HEK293 (cell line): ENCODE measurements around the gene STK36.

Experiments
- MEIS1 ChIP-seq: sonication (generic); formaldehyde crosslinking; IDR thresholded peaks from 2 replicates; pipeline ENCODE4 v1.8.1; 2022; ENCODE audit warnings: missing genetic modification reagents, mild to moderate bottlenecking, borderline replicate concordance
- MZF1 ChIP-seq: fragments of 450-650 bp; formaldehyde crosslinking; IDR thresholded peaks from 2 replicates; pipeline ENCODE4 v1.5.1; 2017; ENCODE audit warnings: missing biosample characterization, missing genetic modification characterization, borderline replicate concordance
- SCRT2 ChIP-seq: fragments of 450-650 bp; formaldehyde crosslinking; IDR thresholded peaks from 2 replicates; pipeline ENCODE4 v1.5.1; 2016; ENCODE audit warnings: missing biosample characterization, missing genetic modification characterization
- SETDB1 ChIP-seq: IDR thresholded peaks from one replicate; pipeline ENCODE4 v1.6.1; 2017; ENCODE audit warnings: mild to moderate bottlenecking, low read length, moderate library complexity, mixed read lengths; ENCODE audit not compliant: insufficient read length
- ZBTB17 ChIP-seq: fragments of 450-650 bp; formaldehyde crosslinking; IDR thresholded peaks from 2 replicates; pipeline ENCODE4 v1.5.1; 2016; ENCODE audit warnings: missing biosample characterization, missing genetic modification characterization
- ZBTB20 ChIP-seq: fragments of 450-650 bp; formaldehyde crosslinking; IDR thresholded peaks from 2 replicates; pipeline ENCODE4 v1.5.1; 2016; ENCODE audit warnings: missing biosample characterization, missing genetic modification characterization
- ZBTB7A ChIP-seq: fragments of 450-650 bp; formaldehyde crosslinking; IDR thresholded peaks from 2 replicates; pipeline ENCODE4 v1.5.1; 2016; ENCODE audit warnings: low read depth, missing biosample characterization, missing genetic modification characterization
- ZFHX2 ChIP-seq: fragments of 450-650 bp; formaldehyde crosslinking; conservative IDR thresholded peaks from 2 replicates; pipeline ENCODE4 v1.5.1; 2016; ENCODE audit warnings: missing biosample characterization, missing genetic modification characterization
- ZFP3 ChIP-seq: fragments of 450-650 bp; formaldehyde crosslinking; IDR thresholded peaks from 2 replicates; pipeline ENCODE4 v1.5.1; 2016; ENCODE audit warnings: low read depth, missing biosample characterization, missing genetic modification characterization
- ZFP37 ChIP-seq: fragments of 450-650 bp; formaldehyde crosslinking; IDR thresholded peaks from 2 replicates; pipeline ENCODE4 v1.5.1; 2016; ENCODE audit warnings: missing biosample characterization, missing genetic modification characterization
- ZNF112 ChIP-seq: fragments of 450-650 bp; formaldehyde crosslinking; IDR thresholded peaks from 2 replicates; pipeline ENCODE4 v1.5.0; 2017; ENCODE audit warnings: missing biosample characterization, missing genetic modification characterization
- ZNF114 ChIP-seq: fragments of 450-650 bp; formaldehyde crosslinking; IDR thresholded peaks from 2 replicates; pipeline ENCODE4 v1.5.0; 2017; ENCODE audit warnings: missing biosample characterization, missing genetic modification characterization
- ZNF341 ChIP-seq: fragments of 450-650 bp; formaldehyde crosslinking; IDR thresholded peaks from 2 replicates; pipeline ENCODE4; 2016; ENCODE audit warnings: low read depth, missing biosample characterization, missing genetic modification characterization
- ZNF555 ChIP-seq: fragments of 450-650 bp; formaldehyde crosslinking; conservative IDR thresholded peaks from 2 replicates; pipeline ENCODE4 v1.5.1; 2017; ENCODE audit warnings: missing biosample characterization, mild to moderate bottlenecking, missing genetic modification characterization, inconsistent platforms
- ZNF626 ChIP-seq: fragments of 450-650 bp; sonication (Bioruptor Pico); formaldehyde crosslinking; IDR thresholded peaks from 2 replicates; pipeline ENCODE4 v1.5.1; 2018; ENCODE audit warnings: missing biosample characterization, missing genetic modification characterization, inconsistent platforms
- ZNF677 ChIP-seq: fragments of 450-650 bp; IDR thresholded peaks from 2 replicates; pipeline ENCODE4 v1.5.0; 2018; ENCODE audit warnings: missing biosample characterization, mild to moderate bottlenecking, missing genetic modification characterization, moderate library complexity
- ZNF768 ChIP-seq: fragments of 450-650 bp; formaldehyde crosslinking; IDR thresholded peaks from 2 replicates; pipeline ENCODE4 v1.5.1; 2018; ENCODE audit warnings: missing biosample characterization, mild to moderate bottlenecking, missing genetic modification characterization
- TF ChIP-seq, protein P1 (sequence below): fragments of 450-650 bp; formaldehyde crosslinking; IDR thresholded peaks from 2 replicates; pipeline ENCODE4 v1.5.1; 2016; ENCODE audit warnings: missing biosample characterization, missing genetic modification characterization
- TF ChIP-seq, protein P2 (sequence below): fragments of 450-650 bp; formaldehyde crosslinking; IDR thresholded peaks from 2 replicates; pipeline ENCODE4 v1.5.1; 2016; ENCODE audit warnings: missing biosample characterization, missing genetic modification characterization
- TF ChIP-seq, protein P3 (sequence below): fragments of 450-650 bp; formaldehyde crosslinking; IDR thresholded peaks from 2 replicates; pipeline ENCODE4 v1.5.1; 2016; ENCODE audit warnings: missing biosample characterization, missing genetic modification characterization
- TF ChIP-seq, protein P4 (sequence below): fragments of 450-650 bp; formaldehyde crosslinking; IDR thresholded peaks from 2 replicates; pipeline ENCODE4 v1.5.1; 2016; ENCODE audit warnings: missing biosample characterization, missing genetic modification characterization
- TF ChIP-seq, protein P5 (sequence below): fragments of 450-650 bp; formaldehyde crosslinking; IDR thresholded peaks from 2 replicates; pipeline ENCODE4 v1.5.1; 2016; ENCODE audit warnings: missing biosample characterization, missing genetic modification characterization, borderline replicate concordance
- TF ChIP-seq, protein P6 (sequence below): fragments of 450-650 bp; formaldehyde crosslinking; IDR thresholded peaks from 2 replicates; pipeline ENCODE4 v1.5.1; 2016; ENCODE audit warnings: missing biosample characterization, missing genetic modification characterization
- TF ChIP-seq, protein P7 (sequence below): fragments of 450-650 bp; formaldehyde crosslinking; IDR thresholded peaks from 2 replicates; pipeline ENCODE4 v1.5.1; 2016; ENCODE audit warnings: missing biosample characterization, missing genetic modification characterization, borderline replicate concordance

The STK36 gene

DNA sequence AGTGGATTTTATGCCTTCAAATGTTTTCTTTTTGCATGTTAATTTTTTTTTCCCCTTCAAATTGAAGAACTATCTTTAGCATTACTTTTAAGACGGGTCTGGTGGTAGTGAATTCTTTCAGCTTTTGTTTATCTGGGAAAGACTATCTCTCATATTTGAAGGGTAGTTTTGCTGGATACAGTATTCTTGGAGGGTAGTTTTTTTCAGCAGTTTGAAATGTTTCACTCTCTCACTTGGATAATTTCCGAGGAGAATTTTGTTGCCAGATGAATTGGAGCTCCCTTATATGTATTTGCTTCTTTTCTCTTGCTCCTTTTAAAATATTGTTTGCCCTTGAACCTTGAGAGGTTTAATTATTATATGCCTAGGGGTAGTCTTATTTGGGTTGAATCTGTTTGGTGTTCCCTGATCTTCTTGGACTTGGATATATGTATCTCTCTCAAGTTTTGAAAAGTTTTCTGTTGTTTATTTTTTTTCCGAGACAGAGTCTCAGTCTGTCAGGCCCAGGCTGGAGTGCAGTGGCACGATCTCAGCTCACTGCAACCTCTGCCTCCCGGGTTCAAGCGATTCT, 54.2 kb downstream of the STK36 start (continued):
- TF ChIP-seq ZFHX2 (tag by site-specific recombination) (no peak), MEIS1 (CRISPR knock-in tag) (no peak), ZNF677 (tag by site-specific recombination) (peak; percentile 92), ZNF768 (no peak), ZFP3 (tag by site-specific recombination) (no peak), ZBTB17 (tag by site-specific recombination) (no peak), SETDB1 (peak; percentile 97), SCRT2 (tag by site-specific recombination) (no peak), ZNF626 (tag by site-specific recombination) (0 out of 2 replicates have a peak, but pooled peaks have one; percentile 22), ZNF341 (no peak), ZBTB7A (no peak), ZNF112 (tag by site-specific recombination) (no peak), ZNF114 (tag by site-specific recombination) (no peak), MZF1 (tag by site-specific recombination) (no peak), ZBTB20 (no peak), ZNF555 (tag by site-specific recombination) (no peak), ZFP37 (tag by site-specific recombination) (no peak)
- TF ChIP-seq, protein P1, sequence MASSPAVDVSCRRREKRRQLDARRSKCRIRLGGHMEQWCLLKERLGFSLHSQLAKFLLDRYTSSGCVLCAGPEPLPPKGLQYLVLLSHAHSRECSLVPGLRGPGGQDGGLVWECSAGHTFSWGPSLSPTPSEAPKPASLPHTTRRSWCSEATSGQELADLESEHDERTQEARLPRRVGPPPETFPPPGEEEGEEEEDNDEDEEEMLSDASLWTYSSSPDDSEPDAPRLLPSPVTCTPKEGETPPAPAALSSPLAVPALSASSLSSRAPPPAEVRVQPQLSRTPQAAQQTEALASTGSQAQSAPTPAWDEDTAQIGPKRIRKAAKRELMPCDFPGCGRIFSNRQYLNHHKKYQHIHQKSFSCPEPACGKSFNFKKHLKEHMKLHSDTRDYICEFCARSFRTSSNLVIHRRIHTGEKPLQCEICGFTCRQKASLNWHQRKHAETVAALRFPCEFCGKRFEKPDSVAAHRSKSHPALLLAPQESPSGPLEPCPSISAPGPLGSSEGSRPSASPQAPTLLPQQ (tag by site-specific recombination) = no peak
- TF ChIP-seq, protein P2, sequence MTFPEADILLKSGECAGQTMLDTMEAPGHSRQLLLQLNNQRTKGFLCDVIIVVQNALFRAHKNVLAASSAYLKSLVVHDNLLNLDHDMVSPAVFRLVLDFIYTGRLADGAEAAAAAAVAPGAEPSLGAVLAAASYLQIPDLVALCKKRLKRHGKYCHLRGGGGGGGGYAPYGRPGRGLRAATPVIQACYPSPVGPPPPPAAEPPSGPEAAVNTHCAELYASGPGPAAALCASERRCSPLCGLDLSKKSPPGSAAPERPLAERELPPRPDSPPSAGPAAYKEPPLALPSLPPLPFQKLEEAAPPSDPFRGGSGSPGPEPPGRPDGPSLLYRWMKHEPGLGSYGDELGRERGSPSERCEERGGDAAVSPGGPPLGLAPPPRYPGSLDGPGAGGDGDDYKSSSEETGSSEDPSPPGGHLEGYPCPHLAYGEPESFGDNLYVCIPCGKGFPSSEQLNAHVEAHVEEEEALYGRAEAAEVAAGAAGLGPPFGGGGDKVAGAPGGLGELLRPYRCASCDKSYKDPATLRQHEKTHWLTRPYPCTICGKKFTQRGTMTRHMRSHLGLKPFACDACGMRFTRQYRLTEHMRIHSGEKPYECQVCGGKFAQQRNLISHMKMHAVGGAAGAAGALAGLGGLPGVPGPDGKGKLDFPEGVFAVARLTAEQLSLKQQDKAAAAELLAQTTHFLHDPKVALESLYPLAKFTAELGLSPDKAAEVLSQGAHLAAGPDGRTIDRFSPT (tag by site-specific recombination) = no peak
- TF ChIP-seq, protein P3, sequence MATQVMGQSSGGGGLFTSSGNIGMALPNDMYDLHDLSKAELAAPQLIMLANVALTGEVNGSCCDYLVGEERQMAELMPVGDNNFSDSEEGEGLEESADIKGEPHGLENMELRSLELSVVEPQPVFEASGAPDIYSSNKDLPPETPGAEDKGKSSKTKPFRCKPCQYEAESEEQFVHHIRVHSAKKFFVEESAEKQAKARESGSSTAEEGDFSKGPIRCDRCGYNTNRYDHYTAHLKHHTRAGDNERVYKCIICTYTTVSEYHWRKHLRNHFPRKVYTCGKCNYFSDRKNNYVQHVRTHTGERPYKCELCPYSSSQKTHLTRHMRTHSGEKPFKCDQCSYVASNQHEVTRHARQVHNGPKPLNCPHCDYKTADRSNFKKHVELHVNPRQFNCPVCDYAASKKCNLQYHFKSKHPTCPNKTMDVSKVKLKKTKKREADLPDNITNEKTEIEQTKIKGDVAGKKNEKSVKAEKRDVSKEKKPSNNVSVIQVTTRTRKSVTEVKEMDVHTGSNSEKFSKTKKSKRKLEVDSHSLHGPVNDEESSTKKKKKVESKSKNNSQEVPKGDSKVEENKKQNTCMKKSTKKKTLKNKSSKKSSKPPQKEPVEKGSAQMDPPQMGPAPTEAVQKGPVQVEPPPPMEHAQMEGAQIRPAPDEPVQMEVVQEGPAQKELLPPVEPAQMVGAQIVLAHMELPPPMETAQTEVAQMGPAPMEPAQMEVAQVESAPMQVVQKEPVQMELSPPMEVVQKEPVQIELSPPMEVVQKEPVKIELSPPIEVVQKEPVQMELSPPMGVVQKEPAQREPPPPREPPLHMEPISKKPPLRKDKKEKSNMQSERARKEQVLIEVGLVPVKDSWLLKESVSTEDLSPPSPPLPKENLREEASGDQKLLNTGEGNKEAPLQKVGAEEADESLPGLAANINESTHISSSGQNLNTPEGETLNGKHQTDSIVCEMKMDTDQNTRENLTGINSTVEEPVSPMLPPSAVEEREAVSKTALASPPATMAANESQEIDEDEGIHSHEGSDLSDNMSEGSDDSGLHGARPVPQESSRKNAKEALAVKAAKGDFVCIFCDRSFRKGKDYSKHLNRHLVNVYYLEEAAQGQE (tag by site-specific recombination) = no peak
- TF ChIP-seq, protein P4, sequence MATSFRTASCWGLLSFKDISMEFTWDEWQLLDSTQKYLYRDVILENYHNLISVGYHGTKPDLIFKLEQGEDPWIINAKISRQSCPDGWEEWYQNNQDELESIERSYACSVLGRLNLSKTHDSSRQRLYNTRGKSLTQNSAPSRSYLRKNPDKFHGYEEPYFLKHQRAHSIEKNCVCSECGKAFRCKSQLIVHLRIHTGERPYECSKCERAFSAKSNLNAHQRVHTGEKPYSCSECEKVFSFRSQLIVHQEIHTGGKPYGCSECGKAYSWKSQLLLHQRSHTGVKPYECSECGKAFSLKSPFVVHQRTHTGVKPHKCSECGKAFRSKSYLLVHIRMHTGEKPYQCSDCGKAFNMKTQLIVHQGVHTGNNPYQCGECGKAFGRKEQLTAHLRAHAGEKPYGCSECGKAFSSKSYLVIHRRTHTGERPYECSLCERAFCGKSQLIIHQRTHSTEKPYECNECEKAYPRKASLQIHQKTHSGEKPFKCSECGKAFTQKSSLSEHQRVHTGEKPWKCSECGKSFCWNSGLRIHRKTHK (tag by site-specific recombination) = no peak
- TF ChIP-seq, protein P5, sequence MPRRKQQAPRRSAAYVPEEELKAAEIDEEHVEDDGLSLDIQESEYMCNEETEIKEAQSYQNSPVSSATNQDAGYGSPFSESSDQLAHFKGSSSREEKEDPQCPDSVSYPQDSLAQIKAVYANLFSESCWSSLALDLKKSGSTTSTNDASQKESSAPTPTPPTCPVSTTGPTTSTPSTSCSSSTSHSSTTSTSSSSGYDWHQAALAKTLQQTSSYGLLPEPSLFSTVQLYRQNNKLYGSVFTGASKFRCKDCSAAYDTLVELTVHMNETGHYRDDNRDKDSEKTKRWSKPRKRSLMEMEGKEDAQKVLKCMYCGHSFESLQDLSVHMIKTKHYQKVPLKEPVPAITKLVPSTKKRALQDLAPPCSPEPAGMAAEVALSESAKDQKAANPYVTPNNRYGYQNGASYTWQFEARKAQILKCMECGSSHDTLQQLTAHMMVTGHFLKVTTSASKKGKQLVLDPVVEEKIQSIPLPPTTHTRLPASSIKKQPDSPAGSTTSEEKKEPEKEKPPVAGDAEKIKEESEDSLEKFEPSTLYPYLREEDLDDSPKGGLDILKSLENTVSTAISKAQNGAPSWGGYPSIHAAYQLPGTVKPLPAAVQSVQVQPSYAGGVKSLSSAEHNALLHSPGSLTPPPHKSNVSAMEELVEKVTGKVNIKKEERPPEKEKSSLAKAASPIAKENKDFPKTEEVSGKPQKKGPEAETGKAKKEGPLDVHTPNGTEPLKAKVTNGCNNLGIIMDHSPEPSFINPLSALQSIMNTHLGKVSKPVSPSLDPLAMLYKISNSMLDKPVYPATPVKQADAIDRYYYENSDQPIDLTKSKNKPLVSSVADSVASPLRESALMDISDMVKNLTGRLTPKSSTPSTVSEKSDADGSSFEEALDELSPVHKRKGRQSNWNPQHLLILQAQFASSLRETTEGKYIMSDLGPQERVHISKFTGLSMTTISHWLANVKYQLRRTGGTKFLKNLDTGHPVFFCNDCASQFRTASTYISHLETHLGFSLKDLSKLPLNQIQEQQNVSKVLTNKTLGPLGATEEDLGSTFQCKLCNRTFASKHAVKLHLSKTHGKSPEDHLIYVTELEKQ = no peak
- TF ChIP-seq, protein P6, sequence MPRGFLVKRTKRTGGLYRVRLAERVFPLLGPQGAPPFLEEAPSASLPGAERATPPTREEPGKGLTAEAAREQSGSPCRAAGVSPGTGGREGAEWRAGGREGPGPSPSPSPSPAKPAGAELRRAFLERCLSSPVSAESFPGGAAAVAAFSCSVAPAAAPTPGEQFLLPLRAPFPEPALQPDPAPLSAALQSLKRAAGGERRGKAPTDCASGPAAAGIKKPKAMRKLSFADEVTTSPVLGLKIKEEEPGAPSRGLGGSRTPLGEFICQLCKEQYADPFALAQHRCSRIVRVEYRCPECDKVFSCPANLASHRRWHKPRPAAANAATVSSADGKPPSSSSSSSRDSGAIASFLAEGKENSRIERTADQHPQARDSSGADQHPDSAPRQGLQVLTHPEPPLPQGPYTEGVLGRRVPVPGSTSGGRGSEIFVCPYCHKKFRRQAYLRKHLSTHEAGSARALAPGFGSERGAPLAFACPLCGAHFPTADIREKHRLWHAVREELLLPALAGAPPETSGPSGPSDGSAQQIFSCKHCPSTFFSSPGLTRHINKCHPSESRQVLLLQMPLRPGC = no peak
- TF ChIP-seq, protein P7, sequence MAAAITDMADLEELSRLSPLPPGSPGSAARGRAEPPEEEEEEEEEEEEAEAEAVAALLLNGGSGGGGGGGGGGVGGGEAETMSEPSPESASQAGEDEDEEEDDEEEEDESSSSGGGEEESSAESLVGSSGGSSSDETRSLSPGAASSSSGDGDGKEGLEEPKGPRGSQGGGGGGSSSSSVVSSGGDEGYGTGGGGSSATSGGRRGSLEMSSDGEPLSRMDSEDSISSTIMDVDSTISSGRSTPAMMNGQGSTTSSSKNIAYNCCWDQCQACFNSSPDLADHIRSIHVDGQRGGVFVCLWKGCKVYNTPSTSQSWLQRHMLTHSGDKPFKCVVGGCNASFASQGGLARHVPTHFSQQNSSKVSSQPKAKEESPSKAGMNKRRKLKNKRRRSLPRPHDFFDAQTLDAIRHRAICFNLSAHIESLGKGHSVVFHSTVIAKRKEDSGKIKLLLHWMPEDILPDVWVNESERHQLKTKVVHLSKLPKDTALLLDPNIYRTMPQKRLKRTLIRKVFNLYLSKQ = no peak
